ENCODE results near the gene CDKAL1.

DNA sequence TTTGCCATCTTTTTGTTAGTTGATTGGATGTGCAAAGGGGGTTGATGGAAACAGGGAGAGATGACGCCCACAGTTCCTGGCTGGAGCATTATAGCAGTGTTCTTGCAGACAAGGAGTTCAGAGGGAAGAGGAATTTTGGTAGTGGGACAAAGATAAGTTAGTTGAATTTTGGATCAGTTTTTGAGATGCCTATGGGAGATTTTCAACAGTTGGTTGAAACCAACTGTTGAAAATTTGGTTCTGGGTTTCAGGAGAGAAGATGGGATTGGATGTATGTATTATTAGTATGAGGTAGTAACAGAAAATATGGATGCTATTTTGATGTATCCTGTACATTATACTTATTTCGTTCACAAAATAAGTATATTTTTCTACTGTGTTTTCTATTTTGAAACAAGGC lies 274.2 kb downstream of the CDKAL1 start:
- TF ChIP-seq, protein P1, sequence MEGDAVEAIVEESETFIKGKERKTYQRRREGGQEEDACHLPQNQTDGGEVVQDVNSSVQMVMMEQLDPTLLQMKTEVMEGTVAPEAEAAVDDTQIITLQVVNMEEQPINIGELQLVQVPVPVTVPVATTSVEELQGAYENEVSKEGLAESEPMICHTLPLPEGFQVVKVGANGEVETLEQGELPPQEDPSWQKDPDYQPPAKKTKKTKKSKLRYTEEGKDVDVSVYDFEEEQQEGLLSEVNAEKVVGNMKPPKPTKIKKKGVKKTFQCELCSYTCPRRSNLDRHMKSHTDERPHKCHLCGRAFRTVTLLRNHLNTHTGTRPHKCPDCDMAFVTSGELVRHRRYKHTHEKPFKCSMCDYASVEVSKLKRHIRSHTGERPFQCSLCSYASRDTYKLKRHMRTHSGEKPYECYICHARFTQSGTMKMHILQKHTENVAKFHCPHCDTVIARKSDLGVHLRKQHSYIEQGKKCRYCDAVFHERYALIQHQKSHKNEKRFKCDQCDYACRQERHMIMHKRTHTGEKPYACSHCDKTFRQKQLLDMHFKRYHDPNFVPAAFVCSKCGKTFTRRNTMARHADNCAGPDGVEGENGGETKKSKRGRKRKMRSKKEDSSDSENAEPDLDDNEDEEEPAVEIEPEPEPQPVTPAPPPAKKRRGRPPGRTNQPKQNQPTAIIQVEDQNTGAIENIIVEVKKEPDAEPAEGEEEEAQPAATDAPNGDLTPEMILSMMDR (IDR thresholded peaks at IDR 0.05; ENCODE audit: control extremely low read depth in 1 of 3, insufficient read depth in 1 of 3, low read depth in 1 of 3, low read length in 3 of 3): no peak
- no peak for TF ChIP-seq POLR2A (IDR thresholded peaks at IDR 0.05; ENCODE audit: control extremely low read depth in 1 of 2, low read depth in 2 of 2, low read length in 2 of 2)
- TF ChIP-seq SRF (IDR thresholded peaks at IDR 0.05; ENCODE audit: low read depth, low read length): no peak
- TF ChIP-seq CHD2 (IDR thresholded peaks at IDR 0.05; ENCODE audit: low read length): no peak
- no peak for TF ChIP-seq ZNF274 (IDR thresholded peaks at IDR 0.05; ENCODE audit: borderline replicate concordance, extremely low read depth, low read length)
- no peak for TF ChIP-seq EZH2 (IDR thresholded peaks at IDR 0.05; ENCODE audit: low read depth, low read length, severe bottlenecking)

Data from H1 (cell line).